ENCODE data around the gene SH2B2.

The SH2B2 gene

GRCh38 chr7:102268635-102269034, 18.0 kb upstream of the SH2B2 start:
- DNase-seq = no peak

- peak in 1 of 2 donors; percentile 14 for DNase-seq
These were observed 16.3 kb upstream of the SH2B2 start for GRCh38 chr7:102270178-102270887.

GRCh38 chr7:102271158-102271798, 15.4 kb upstream of the SH2B2 start:
- DNase-seq = no peak

GRCh38 chr7:102272075-102272916, 14.4 kb upstream of the SH2B2 start:
- DNase-seq = peak; percentile 6 to 70

- no peak for DNase-seq
These were observed 13.5 kb upstream of the SH2B2 start for GRCh38 chr7:102272917-102273748.

- no peak for DNase-seq
These were observed 12.6 kb upstream of the SH2B2 start for GRCh38 chr7:102273749-102274712.

- no peak for DNase-seq
These were observed 11.5 kb upstream of the SH2B2 start for GRCh38 chr7:102275123-102275703.

GRCh38 chr7:102277901-102278300, 8.8 kb upstream of the SH2B2 start:
- DNase-seq = no peak

- peak; percentile 24 to 40 for DNase-seq
These were observed 6.9 kb upstream of the SH2B2 start for GRCh38 chr7:102279537-102280400.

- no peak for DNase-seq
These were observed 6.1 kb upstream of the SH2B2 start for GRCh38 chr7:102280521-102280920.

GRCh38 chr7:102281785-102282184, 4.9 kb upstream of the SH2B2 start:
- no peak for DNase-seq

GRCh38 chr7:102282465-102283362, 4.0 kb upstream of the SH2B2 start:
- no peak for DNase-seq

- no peak for DNase-seq
These were observed 3.0 kb upstream of the SH2B2 start for GRCh38 chr7:102283477-102284189.

- DNase-seq = no peak
These were observed 2.3 kb upstream of the SH2B2 start for GRCh38 chr7:102284399-102284798.

GRCh38 chr7:102284891-102285539, 1.7 kb upstream of the SH2B2 start:
- no peak for DNase-seq

GRCh38 chr7:102285540-102286236, 980 bp upstream of the SH2B2 start:
- no peak for DNase-seq
